Measurements from ENCODE around the gene UGT1A7.
"Not testable (repeated sequence)": the region's sequence is repeated elsewhere in the genome, so short reads cannot be mapped to it uniquely, and the experiment has no call there.

The UGT1A7 gene

GRCh38 chr2:233751212-233752009, 69.7 kb downstream of the UGT1A7 start:
- not testable (repeated sequence) for H3K4me1 ChIP-seq (ENCODE audit: control insufficient read depth, insufficient read depth, low read length); H3K36me3 ChIP-seq (ENCODE audit: control insufficient read depth, insufficient read depth, low read length, severe bottlenecking); H3K4me3 ChIP-seq (ENCODE audit: low read length); H3K9me3 ChIP-seq (ENCODE audit: control insufficient read depth, low read length); H3K27me3 ChIP-seq (replicated peaks; ENCODE audit: control insufficient read depth, insufficient read depth, low read length); DNase-seq (ENCODE audit: low read depth); H3K9ac ChIP-seq (ENCODE audit: low read length)

- no peaks in the 10 kb centered on the region for H3K27me3 ChIP-seq (replicated peaks; ENCODE audit: control insufficient read depth, insufficient read depth, low read length)
- no peak for DNase-seq (ENCODE audit: low read depth)
- no peak overlapping the region for H3K4me3 ChIP-seq (ENCODE audit: low read length)
- H3K9ac ChIP-seq (ENCODE audit: low read length): no peak overlapping the region
- peaks cover 8% of the 10 kb centered on the region for H3K9me3 ChIP-seq (ENCODE audit: control insufficient read depth, low read length)
- no peaks in the 10 kb centered on the region for H3K4me1 ChIP-seq (ENCODE audit: control insufficient read depth, insufficient read depth, low read length)
- no peaks in the 10 kb centered on the region for H3K36me3 ChIP-seq (ENCODE audit: control insufficient read depth, insufficient read depth, low read length, severe bottlenecking)
These were observed 73.3 kb downstream of the UGT1A7 start for GRCh38 chr2:233754872-233755611.

- no peak for DNase-seq (ENCODE audit: low read depth)
- H3K27me3 ChIP-seq (replicated peaks; ENCODE audit: control insufficient read depth, insufficient read depth, low read length): no peaks in the 10 kb centered on the region
- H3K4me1 ChIP-seq (ENCODE audit: control insufficient read depth, insufficient read depth, low read length): peaks cover 7% of the 10 kb centered on the region
- no peak overlapping the region for H3K4me3 ChIP-seq (ENCODE audit: low read length)
- H3K36me3 ChIP-seq (ENCODE audit: control insufficient read depth, insufficient read depth, low read length, severe bottlenecking): no peaks in the 10 kb centered on the region
- H3K9ac ChIP-seq (ENCODE audit: low read length): no peak overlapping the region
- H3K9me3 ChIP-seq (ENCODE audit: control insufficient read depth, low read length): peaks cover 4% of the 10 kb centered on the region
These were observed 74.9 kb downstream of the UGT1A7 start for GRCh38 chr2:233756429-233757081.

DNA sequence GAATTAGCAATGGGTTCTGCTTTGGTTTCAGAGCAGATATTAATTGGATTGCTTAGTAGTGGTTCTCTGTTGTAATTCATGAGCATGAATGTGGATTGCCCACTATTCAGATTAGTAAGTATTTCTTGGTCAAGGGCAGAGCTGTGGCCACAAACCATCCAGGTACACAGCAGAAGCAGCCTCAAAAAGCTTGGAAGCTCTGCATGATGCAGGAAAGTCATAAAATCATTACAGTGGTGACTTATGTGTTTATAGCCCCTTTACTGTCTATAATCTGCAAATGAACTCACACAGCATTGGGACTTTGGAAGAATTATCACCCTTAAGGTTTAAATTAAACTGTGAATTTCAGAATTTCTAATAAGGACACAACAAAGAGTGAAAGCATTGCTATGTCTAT, 76.4 kb downstream of the UGT1A7 start:
- no peak overlapping the region for H3K4me3 ChIP-seq (ENCODE audit: low read length)
- H3K9me3 ChIP-seq (ENCODE audit: control insufficient read depth, low read length): peaks cover 4% of the 10 kb centered on the region
- no peaks in the 10 kb centered on the region for H3K27me3 ChIP-seq (replicated peaks; ENCODE audit: control insufficient read depth, insufficient read depth, low read length)
- DNase-seq (ENCODE audit: low read depth): no peak
- H3K36me3 ChIP-seq (ENCODE audit: control insufficient read depth, insufficient read depth, low read length, severe bottlenecking): no peaks in the 10 kb centered on the region
- no peak overlapping the region for H3K9ac ChIP-seq (ENCODE audit: low read length)
- H3K4me1 ChIP-seq (ENCODE audit: control insufficient read depth, insufficient read depth, low read length): peaks cover 9% of the 10 kb centered on the region

DNA sequence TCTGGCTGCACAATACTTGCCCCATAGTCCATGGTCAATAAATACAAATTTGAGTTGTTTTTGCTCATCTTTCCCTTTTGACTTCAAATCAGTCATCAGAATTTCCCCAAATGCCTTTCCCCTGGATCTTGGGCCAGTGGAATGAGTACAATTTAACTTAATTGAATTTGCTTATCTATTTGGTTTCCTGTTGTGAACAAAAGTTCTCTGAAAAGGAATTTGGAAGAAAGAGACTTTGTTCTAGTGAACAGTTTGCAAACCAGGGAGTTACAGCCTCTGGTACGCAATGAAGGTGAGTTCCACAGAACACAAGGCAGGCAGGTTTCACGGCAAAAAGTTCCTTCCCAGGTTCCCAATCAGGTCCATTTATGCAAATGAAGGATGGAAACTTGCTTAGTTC, 77.1 kb downstream of the UGT1A7 start:
- DNase-seq (ENCODE audit: low read depth): peak; percentile 30

GRCh38 chr2:233760043-233760442, 78.3 kb downstream of the UGT1A7 start, which contains the start of gene UGT1A1:
Gene UGT1A1 (plus strand): TSS chr2:233760270. CDS start chr2:233760288, 18 bp downstream.
- Histone ChIP-seq H3K27me3 (replicated peaks; ENCODE audit: control insufficient read depth, insufficient read depth, low read length) (no peaks in the 10 kb centered on the region), H3K4me3 (ENCODE audit: low read length) (no peak within 1 kb of the TSS), H3K36me3 (ENCODE audit: control insufficient read depth, insufficient read depth, low read length, severe bottlenecking) (no peaks in the 10 kb centered on the region), H3K4me1 (ENCODE audit: control insufficient read depth, insufficient read depth, low read length) (peaks cover 19% of the 10 kb centered on the region), H3K9me3 (ENCODE audit: control insufficient read depth, low read length) (no peaks in the 10 kb centered on the region), H3K9ac (ENCODE audit: low read length) (no peak within 1 kb of the TSS)
- no peak for DNase-seq (ENCODE audit: low read depth)

More for the DNA sequence above, 77.1 kb downstream of the UGT1A7 start:
- Histone ChIP-seq H3K36me3 (ENCODE audit: control insufficient read depth, insufficient read depth, low read length, severe bottlenecking) (no peaks in the 10 kb centered on the region), H3K9me3 (ENCODE audit: control insufficient read depth, low read length) (no peaks in the 10 kb centered on the region), H3K4me1 (ENCODE audit: control insufficient read depth, insufficient read depth, low read length) (peaks cover 9% of the 10 kb centered on the region), H3K4me3 (ENCODE audit: low read length) (no peak overlapping the region), H3K27me3 (replicated peaks; ENCODE audit: control insufficient read depth, insufficient read depth, low read length) (no peaks in the 10 kb centered on the region), H3K9ac (ENCODE audit: low read length) (no peak overlapping the region)

DNA sequence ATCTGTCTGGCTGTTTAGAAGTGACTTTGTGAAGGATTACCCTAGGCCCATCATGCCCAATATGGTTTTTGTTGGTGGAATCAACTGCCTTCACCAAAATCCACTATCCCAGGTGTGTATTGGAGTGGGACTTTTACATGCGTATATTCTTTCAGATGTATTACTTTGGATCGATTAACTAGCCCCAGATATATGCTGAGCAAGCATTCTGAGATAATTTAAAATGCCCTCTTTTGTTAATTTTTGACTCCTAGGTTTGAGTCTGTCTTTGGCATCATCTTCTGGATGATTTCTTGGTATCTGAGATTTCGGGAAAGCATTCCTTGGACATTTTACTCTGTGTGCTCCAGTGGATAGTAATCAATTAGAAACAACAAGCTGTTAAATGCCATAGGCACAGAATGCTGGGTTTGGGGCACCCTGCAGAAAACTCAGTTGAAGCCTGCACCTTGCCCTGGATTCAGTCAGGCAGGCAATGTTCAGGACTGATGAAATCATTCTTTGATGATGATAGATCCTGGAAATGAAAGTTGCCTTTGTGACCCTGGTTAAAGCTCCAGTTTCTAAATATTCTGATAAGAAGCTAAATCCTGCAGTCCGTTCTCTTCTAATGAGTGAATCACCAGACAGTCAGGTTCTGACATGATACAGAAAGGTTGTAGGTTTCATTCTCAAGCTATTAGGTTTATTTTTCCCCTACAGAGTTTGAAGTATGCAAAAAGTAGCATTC, 79.5 kb downstream of the UGT1A7 start:
- Histone ChIP-seq H3K4me1 (ENCODE audit: control insufficient read depth, insufficient read depth, low read length) (peaks cover 19% of the 10 kb centered on the region), H3K4me3 (ENCODE audit: low read length) (no peak overlapping the region), H3K9ac (ENCODE audit: low read length) (no peak overlapping the region), H3K27me3 (replicated peaks; ENCODE audit: control insufficient read depth, insufficient read depth, low read length) (no peaks in the 10 kb centered on the region), H3K9me3 (ENCODE audit: control insufficient read depth, low read length) (no peaks in the 10 kb centered on the region), H3K36me3 (ENCODE audit: control insufficient read depth, insufficient read depth, low read length, severe bottlenecking) (no peaks in the 10 kb centered on the region)
- peak; percentile 33 for DNase-seq (ENCODE audit: low read depth)

GRCh38 chr2:233764264-233764663, 82.6 kb downstream of the UGT1A7 start:
- Histone ChIP-seq H3K4me1 (ENCODE audit: control insufficient read depth, insufficient read depth, low read length) (peaks cover 19% of the 10 kb centered on the region), H3K4me3 (ENCODE audit: low read length) (no peak overlapping the region), H3K9me3 (ENCODE audit: control insufficient read depth, low read length) (no peaks in the 10 kb centered on the region), H3K36me3 (ENCODE audit: control insufficient read depth, insufficient read depth, low read length, severe bottlenecking) (no peaks in the 10 kb centered on the region), H3K9ac (ENCODE audit: low read length) (no peak overlapping the region), H3K27me3 (replicated peaks; ENCODE audit: control insufficient read depth, insufficient read depth, low read length) (no peaks in the 10 kb centered on the region)
- peak; percentile 52 for DNase-seq (ENCODE audit: low read depth)

DNA sequence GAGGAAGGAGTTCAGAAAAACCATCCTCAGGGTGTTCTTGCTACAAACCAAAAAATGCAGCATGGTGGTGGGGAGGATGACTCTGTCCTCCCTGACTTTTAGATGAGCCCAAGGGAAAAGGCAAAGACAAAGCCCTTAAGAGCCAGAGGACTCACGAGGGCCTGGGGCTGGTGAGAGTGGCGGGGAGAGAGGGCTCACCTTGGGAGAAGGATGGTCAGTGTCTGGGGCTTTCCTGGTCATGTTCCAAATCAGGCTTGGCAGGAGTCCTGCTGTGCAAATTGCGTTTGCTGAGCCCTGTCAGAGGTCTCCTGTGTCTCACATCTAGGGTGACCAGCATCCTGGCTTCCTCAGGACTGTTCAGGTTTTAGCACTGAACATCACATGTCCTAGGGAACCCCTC, 83.1 kb downstream of the UGT1A7 start:
- Histone ChIP-seq H3K9ac (ENCODE audit: low read length) (no peak overlapping the region), H3K27me3 (replicated peaks; ENCODE audit: control insufficient read depth, insufficient read depth, low read length) (no peaks in the 10 kb centered on the region), H3K4me3 (ENCODE audit: low read length) (no peak overlapping the region), H3K9me3 (ENCODE audit: control insufficient read depth, low read length) (no peaks in the 10 kb centered on the region), H3K36me3 (ENCODE audit: control insufficient read depth, insufficient read depth, low read length, severe bottlenecking) (no peaks in the 10 kb centered on the region), H3K4me1 (ENCODE audit: control insufficient read depth, insufficient read depth, low read length) (peaks cover 19% of the 10 kb centered on the region)
- DNase-seq (ENCODE audit: low read depth): no peak

GRCh38 chr2:233766416-233766815, 84.7 kb downstream of the UGT1A7 start:
- no peak overlapping the region for H3K9ac ChIP-seq (ENCODE audit: low read length)
- peaks cover 14% of the 10 kb centered on the region for H3K4me1 ChIP-seq (ENCODE audit: control insufficient read depth, insufficient read depth, low read length)
- H3K4me3 ChIP-seq (ENCODE audit: low read length): no peak overlapping the region
- no peaks in the 10 kb centered on the region for H3K27me3 ChIP-seq (replicated peaks; ENCODE audit: control insufficient read depth, insufficient read depth, low read length)
- no peaks in the 10 kb centered on the region for H3K36me3 ChIP-seq (ENCODE audit: control insufficient read depth, insufficient read depth, low read length, severe bottlenecking)
- no peak for DNase-seq (ENCODE audit: low read depth)
- H3K9me3 ChIP-seq (ENCODE audit: control insufficient read depth, low read length): no peaks in the 10 kb centered on the region

- Histone ChIP-seq H3K9ac (ENCODE audit: low read length) (no peak overlapping the region), H3K4me3 (ENCODE audit: low read length) (no peak overlapping the region), H3K27me3 (replicated peaks; ENCODE audit: control insufficient read depth, insufficient read depth, low read length) (no peaks in the 10 kb centered on the region), H3K9me3 (ENCODE audit: control insufficient read depth, low read length) (no peaks in the 10 kb centered on the region), H3K36me3 (ENCODE audit: control insufficient read depth, insufficient read depth, low read length, severe bottlenecking) (no peaks in the 10 kb centered on the region), H3K4me1 (ENCODE audit: control insufficient read depth, insufficient read depth, low read length) (peaks cover 9% of the 10 kb centered on the region)
- DNase-seq (ENCODE audit: low read depth): no peak
These were observed 86.4 kb downstream of the UGT1A7 start for GRCh38 chr2:233768076-233768475.
